ELF-1 (cell line): ENCODE results near the gene FBXO21.

ENCODE experiments used
- DNase-seq: peaks from one replicate; pipeline ENCODE4 v3.0.0-alpha.2; 2016; ENCODE audit warnings: low read depth, low spot score

Gene FBXO21

GRCh38 chr12:117165342-117165741, 24.9 kb downstream of the FBXO21 start:
- no peak for DNase-seq

- no peak for DNase-seq
Observed at GRCh38 chr12:117162633-117163032, 27.6 kb downstream of the FBXO21 start.

- no peak for DNase-seq
Observed at GRCh38 chr12:117162167-117162539, 28.1 kb downstream of the FBXO21 start.

GRCh38 chr12:117161460-117162166, 28.7 kb downstream of the FBXO21 start:
- DNase-seq: no peak

- DNase-seq: no peak
Observed at GRCh38 chr12:117159674-117160073, 30.6 kb downstream of the FBXO21 start.

GRCh38 chr12:117158911-117159553, 31.2 kb downstream of the FBXO21 start:
- DNase-seq: no peak

- no peak for DNase-seq
Observed at GRCh38 chr12:117158096-117158495, 32.2 kb downstream of the FBXO21 start.

- DNase-seq: peak; percentile 99
Observed at GRCh38 chr12:117155278-117156060, 34.8 kb downstream of the FBXO21 start.

- DNase-seq: no peak
Observed at GRCh38 chr12:117152793-117153775, 37.2 kb downstream of the FBXO21 start.

- no peak for DNase-seq
Observed at GRCh38 chr12:117151403-117152031, 38.8 kb downstream of the FBXO21 start.

GRCh38 chr12:117149431-117149830, 40.8 kb downstream of the FBXO21 start:
- DNase-seq: no peak

GRCh38 chr12:117148642-117149041, 41.6 kb downstream of the FBXO21 start:
- DNase-seq: no peak

- no peak for DNase-seq
Observed at GRCh38 chr12:117147639-117148038, 42.6 kb downstream of the FBXO21 start.

GRCh38 chr12:117145597-117146154, 44.6 kb downstream of the FBXO21 start:
- no peak for DNase-seq

- DNase-seq: no peak
Observed at GRCh38 chr12:117144599-117144998, 45.7 kb downstream of the FBXO21 start.

- no peak for DNase-seq
Observed at GRCh38 chr12:117143008-117143532, 47.2 kb downstream of the FBXO21 start.

- DNase-seq: no peak
Observed at GRCh38 chr12:117142094-117142493, 48.2 kb downstream of the FBXO21 start.

GRCh38 chr12:117141097-117141898, 49.0 kb downstream of the FBXO21 start:
- DNase-seq: no peak

GRCh38 chr12:117140397-117141096, 49.7 kb downstream of the FBXO21 start:
- no peak for DNase-seq
